Esophagus (tissue), 2 donors: ENCODE results near the gene MPZ. TPM values are rescaled to one million over a fixed set of nuclear protein-coding genes. Genes with fewer than 3 reads are reported as not detected.
"Not testable (repeated sequence)": the region's sequence is repeated elsewhere in the genome, so short reads cannot be mapped to it uniquely, and the experiment has no call there.

Experiments
- H3K27ac ChIP-seq, 2 donors: one replicate each; pipeline ENCODE4 v1.5.1; 2013; ENCODE audit warnings: low read depth in 2 of 2, mild to moderate bottlenecking in 2 of 2, inconsistent platforms in 1 of 2, low read length in 1 of 2, moderate library complexity in 1 of 2
- H3K27me3 ChIP-seq, 2 donors: one replicate each; pipeline ENCODE4 v1.6.1; 2013; ENCODE audit warnings: low read length in 2 of 2, control low read depth in 1 of 2, mild to moderate bottlenecking in 1 of 2; ENCODE audit not compliant: insufficient read depth in 2 of 2, control insufficient read depth in 1 of 2
- H3K36me3 ChIP-seq, 2 donors: one replicate each; pipeline ENCODE4 v1.6.1; 2013; ENCODE audit warnings: low read length in 1 of 2; ENCODE audit not compliant: control insufficient read depth in 2 of 2, insufficient read depth in 2 of 2
- H3K4me1 ChIP-seq, 2 donors: one replicate each; pipeline ENCODE4 v1.6.1; 2013; ENCODE audit warnings: low read length in 1 of 2; ENCODE audit not compliant: control insufficient read depth in 2 of 2, insufficient read depth in 2 of 2
- H3K4me3 ChIP-seq, 2 donors: one replicate each; pipeline ENCODE4 v1.5.1; 2013; ENCODE audit warnings: low read length in 2 of 2, mild to moderate bottlenecking in 2 of 2, low read depth in 1 of 2, moderate library complexity in 1 of 2
- H3K9me3 ChIP-seq, 2 donors: one replicate each; pipeline ENCODE4 v1.6.1; 2013; ENCODE audit warnings: mild to moderate bottlenecking in 2 of 2, low read depth in 1 of 2, low read length in 1 of 2, moderate library complexity in 1 of 2; ENCODE audit not compliant: control insufficient read depth in 2 of 2, insufficient read depth in 1 of 2
- WGBS, 2 donors: extraction: QIAGEN DNeasy Blood & Tissue Kit; methylation state at CpG; one replicate each; pipeline ENCODE4 v1.1.7; 2013; 5-methylcytosine and 5-hydroxymethylcytosine counted together
- polyA plus RNA-seq, 2 donors: library from polyadenylated mRNA; stranded (reverse); fragments of 200-250 nt; gene quantifications; one replicate each; pipeline ENCODE4 v1.2.3, GENCODE V29; 2013
- donor health status: healthy with polysubstance abuse.
- donor health status: Bipolar disorder and iron deficiency.

MPZ gene
- polyA plus RNA-seq, 2 donors = 1.4 to 1.6 TPM

DNA sequence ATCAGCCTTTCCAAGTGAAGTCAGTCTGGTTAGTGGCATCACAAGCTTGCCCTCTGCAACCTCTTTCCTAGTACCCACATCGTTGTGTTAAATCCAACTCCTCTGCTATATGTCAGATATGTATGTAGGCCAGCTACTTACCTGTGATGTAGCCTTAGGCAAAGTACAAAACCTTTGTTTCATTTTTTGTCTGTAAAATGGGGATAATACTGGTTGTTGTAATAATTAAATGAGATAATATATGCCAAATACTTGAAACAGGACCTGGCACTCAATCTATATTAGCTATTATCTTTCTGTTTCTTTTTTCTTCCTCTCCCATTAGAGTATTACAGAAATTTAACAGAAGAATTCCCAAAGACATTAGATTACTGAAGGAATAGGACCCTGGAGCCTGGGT, 50.0 kb downstream of the MPZ start:
- peaks cover 0 to 9% of the 10 kb centered on the region in 2 donors for H3K9me3 ChIP-seq
- no peak overlapping the region for H3K27ac ChIP-seq
- no peaks in the 10 kb centered on the region for H3K27me3 ChIP-seq
- 41 to 59% methylated on average over 1 of the region's 1 CpG for WGBS, 2 donors
- H3K4me3 ChIP-seq = peak overlapping the region in 1 of 2 donors; percentile 63
- H3K4me1 ChIP-seq = peaks cover 8 to 9% of the 10 kb centered on the region in 2 donors
- H3K36me3 ChIP-seq = no peaks in the 10 kb centered on the region

DNA sequence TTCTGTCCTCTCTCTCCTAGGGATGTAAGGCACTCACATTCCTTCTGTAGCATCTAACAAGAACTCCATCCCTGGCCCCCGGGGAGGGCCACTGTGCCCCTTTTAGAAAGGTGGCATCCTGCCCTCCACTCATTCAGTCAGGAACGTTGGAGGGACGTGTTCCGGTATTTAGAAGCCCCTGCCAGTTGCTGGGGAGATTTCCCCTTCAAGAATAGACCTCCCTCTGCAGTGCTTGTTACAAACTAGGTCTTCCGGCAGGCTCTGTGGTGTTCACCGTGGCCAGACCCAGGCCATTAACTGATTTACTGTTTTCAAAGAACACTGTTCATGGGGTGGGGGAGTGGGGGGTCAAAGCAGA, 50.4 kb downstream of the MPZ start:
- peak overlapping the region; percentile 60 to 63 for H3K4me3 ChIP-seq
- no peaks in the 10 kb centered on the region for H3K27me3 ChIP-seq
- 44 to 45% methylated on average over 6 of the region's 6 CpGs for WGBS, 2 donors
- H3K36me3 ChIP-seq = no peaks in the 10 kb centered on the region
- H3K27ac ChIP-seq = no peak overlapping the region
- peaks cover 8 to 9% of the 10 kb centered on the region in 2 donors for H3K4me1 ChIP-seq
- H3K9me3 ChIP-seq = peaks cover 0 to 9% of the 10 kb centered on the region in 2 donors

DNA sequence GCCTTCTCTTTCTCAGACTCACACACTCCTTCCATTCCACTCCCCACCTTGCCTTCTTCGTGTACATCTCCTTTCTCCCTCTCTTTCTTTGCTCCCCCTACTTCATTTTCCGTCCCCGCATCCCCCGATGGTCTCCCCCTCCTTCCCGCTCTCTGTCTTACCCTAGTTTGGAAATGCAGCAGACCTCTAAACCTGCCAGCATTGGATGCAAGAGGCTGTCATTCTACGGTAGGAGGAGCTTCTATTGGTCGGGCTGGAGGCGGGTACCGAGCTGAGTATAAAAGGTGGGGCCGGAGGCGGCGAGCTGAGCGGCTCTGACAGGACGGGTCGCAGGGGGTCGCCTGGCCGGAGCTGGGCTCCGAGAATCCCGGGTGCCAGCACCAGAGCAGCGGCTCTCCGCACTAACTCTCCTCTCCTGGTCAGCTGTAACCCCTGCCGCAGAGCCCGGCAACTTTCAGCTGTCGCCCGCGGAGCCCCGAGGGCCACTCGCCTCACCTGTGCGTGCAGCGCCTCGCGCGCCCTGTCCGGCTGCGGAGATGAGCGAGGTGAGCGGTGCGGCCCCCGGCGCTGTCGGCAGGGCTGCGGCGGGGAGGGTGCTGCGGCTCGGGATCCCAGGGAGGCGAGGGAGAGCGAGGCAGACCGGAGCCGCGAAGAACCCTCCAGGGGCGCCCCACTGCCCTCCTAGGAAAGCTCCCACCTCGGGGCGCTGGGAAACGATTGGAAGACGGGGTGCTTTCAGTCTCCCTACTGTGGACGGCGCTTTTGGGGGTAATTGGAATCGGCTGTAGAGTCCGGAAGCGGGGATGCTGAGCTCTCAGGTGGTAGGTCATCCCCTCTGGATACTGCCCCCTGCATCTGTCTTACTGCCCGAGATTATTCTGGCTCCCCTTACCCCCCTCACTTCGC, 51.1 kb downstream of the MPZ start, which contains the start of gene PCP4L1:
TSS of gene PCP4L1 (plus strand) at position 307 of the 906 bp plus-strand sequence. CDS start at position 537, 230 bp downstream.
- H3K9me3 ChIP-seq = peaks cover 0 to 9% of the 10 kb centered on the region in 2 donors
- H3K27ac ChIP-seq = no peak within 1 kb of the TSS
- 2 to 4% methylated on average over 62 of the region's 62 CpGs for WGBS, 2 donors
- H3K4me1 ChIP-seq = peaks cover 8 to 9% of the 10 kb centered on the region in 2 donors
- no peaks in the 10 kb centered on the region for H3K27me3 ChIP-seq
- H3K36me3 ChIP-seq = no peaks in the 10 kb centered on the region
- H3K4me3 ChIP-seq = peak within 1 kb of the TSS; percentile 60 to 63

DNA sequence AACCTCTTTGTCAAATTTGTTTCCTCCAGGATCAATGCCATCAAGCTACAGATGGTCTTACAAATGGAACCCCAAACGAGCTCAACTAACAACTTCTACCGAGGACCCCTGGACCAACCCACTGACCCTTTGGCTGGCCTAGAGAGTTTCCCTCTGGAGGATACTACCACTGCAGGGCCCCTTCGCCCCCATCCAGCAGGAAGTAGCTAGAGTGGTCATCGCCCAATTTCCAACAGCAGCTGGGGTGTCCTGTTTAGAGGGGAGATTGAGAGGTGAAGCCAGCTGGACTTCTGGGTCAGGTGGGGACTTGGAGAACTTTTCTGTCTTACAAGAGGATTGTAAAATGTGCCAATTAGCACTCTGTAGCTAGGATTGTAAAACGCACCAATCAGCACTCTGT, 52.7 kb downstream of the MPZ start:
- not testable (repeated sequence) for H3K36me3 ChIP-seq, H3K4me3 ChIP-seq, H3K4me1 ChIP-seq, H3K27me3 ChIP-seq, H3K9me3 ChIP-seq
- 89 to 94% methylated on average over 5 of the region's 5 CpGs for WGBS, 2 donors
- H3K27ac ChIP-seq = peak overlapping the region; percentile 32 to 79

DNA sequence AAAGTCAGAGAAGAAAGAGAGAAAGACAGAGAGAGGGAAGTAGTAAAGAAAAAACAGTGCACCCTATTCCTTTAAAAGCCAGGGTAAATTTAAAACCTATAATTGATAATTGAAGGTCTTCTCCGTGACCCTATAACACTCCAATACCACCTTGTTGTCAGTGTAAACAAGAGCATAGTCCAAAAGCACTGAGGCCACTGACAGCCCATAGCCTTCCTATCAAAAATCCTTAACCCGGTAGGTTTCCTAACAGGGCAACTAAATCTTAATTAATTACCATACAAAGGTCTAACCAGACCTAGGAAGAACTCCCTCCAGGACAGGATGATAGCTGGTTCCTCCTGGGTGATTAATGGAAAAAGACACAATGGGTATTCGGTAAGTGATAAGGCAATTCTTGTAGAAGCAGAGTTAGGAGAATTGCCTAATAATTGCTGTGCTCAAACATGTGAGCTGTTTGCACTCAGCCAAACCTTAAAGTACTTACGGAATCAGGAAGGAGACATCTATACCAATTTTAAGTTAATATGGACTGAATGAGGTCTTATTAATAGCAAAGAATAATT, 53.7 kb downstream of the MPZ start:
- H3K9me3 ChIP-seq, H3K4me1 ChIP-seq, H3K36me3 ChIP-seq, H3K27me3 ChIP-seq, H3K4me3 ChIP-seq: not testable (repeated sequence)
- 60 to 62% methylated on average over 4 of the region's 4 CpGs for WGBS, 2 donors
- peak overlapping the region in 1 of 2 donors; percentile 31 for H3K27ac ChIP-seq

DNA sequence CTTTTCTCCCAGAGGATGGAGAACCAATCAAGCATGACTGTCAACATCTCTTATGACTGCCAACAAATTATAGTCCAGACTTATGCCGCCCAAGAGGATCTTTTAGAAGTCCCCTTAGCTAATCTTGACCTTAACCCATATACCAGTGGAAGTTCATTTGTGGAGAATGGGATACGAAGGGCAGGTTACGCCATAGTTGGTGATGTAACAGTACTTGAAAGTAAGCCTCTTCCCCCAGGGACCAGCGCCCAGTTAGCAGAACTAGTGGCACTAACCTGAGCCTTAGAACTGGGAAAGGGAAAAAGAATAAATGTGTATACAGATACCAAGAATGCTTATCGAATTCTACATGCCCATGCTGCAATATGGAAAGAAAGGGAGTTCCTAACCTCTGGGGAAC, 54.5 kb downstream of the MPZ start:
- not testable (repeated sequence) for H3K4me1 ChIP-seq, H3K27ac ChIP-seq, H3K36me3 ChIP-seq, H3K27me3 ChIP-seq, H3K9me3 ChIP-seq, H3K4me3 ChIP-seq
- 80 to 81% methylated on average over 5 of the region's 5 CpGs for WGBS, 2 donors

Other genes starting within 250 kb of the MPZ start
- 1 to 10 TPM; 7.9 to 9.5 TPM for gene ARHGAP30, start 240.1 kb downstream of the MPZ start, polyA plus RNA-seq
- 10 to 100 TPM; 44.9 to 80.5 TPM for gene NECTIN4, start 220.4 kb downstream of the MPZ start, polyA plus RNA-seq
- gene KLHDC9, start 211.6 kb downstream of the MPZ start, polyA plus RNA-seq = 1 to 10 TPM; 1.8 to 2.5 TPM
- 100 to 1,000 TPM; 116 to 186 TPM for gene PFDN2, start 191.9 kb downstream of the MPZ start, polyA plus RNA-seq
- 10 to 100 TPM; 28.0 to 28.5 TPM for gene NIT1, start 191.9 kb downstream of the MPZ start, polyA plus RNA-seq
- gene DEDD, start 177.3 kb downstream of the MPZ start, polyA plus RNA-seq = 10 to 100 TPM; 15.5 to 24.4 TPM
- gene UFC1, start 156.0 kb downstream of the MPZ start, polyA plus RNA-seq = 100 to 1,000 TPM in 1 of 2 donors, 10 to 100 TPM in 1; 94.3 to 132 TPM
- gene USP21, start 150.5 kb downstream of the MPZ start, polyA plus RNA-seq = 10 to 100 TPM; 16.5 to 22.9 TPM
- 10 to 100 TPM; 11.7 to 29.6 TPM for gene PPOX, start 143.5 kb downstream of the MPZ start, polyA plus RNA-seq
- gene B4GALT3, start 132.5 kb downstream of the MPZ start, polyA plus RNA-seq = 10 to 100 TPM; 18.3 to 18.8 TPM
- 1 to 10 TPM in 1 of 2 donors, under 1 TPM in 1; 0.82 to 1.1 TPM for gene ADAMTS4, start 110.9 kb downstream of the MPZ start, polyA plus RNA-seq
- gene NDUFS2, start 107.6 kb downstream of the MPZ start, polyA plus RNA-seq = 10 to 100 TPM; 27.8 to 76.0 TPM
- gene FCER1G, start 94.7 kb downstream of the MPZ start, polyA plus RNA-seq = 10 to 100 TPM; 10.0 to 14.0 TPM
- not detected for gene APOA2, start 86.3 kb downstream of the MPZ start, polyA plus RNA-seq
- 10 to 100 TPM in 1 of 2 donors, 1 to 10 TPM in 1; 8.0 to 10.5 TPM for gene TOMM40L, start 83.9 kb downstream of the MPZ start, polyA plus RNA-seq
- under 1 TPM in 1 of 2 donors, not detected in 1; 0.07 TPM for gene NR1I3, start 71.8 kb downstream of the MPZ start, polyA plus RNA-seq
- gene PCP4L1, start 51.2 kb downstream of the MPZ start, polyA plus RNA-seq = 10 to 100 TPM in 1 of 2 donors, 1 to 10 TPM in 1; 10.0 to 16.2 TPM
- gene SDHC, start 4.4 kb upstream of the MPZ start, polyA plus RNA-seq = 100 to 1,000 TPM in 1 of 2 donors, 10 to 100 TPM in 1; 40.6 to 148 TPM
- not detected for gene CFAP126, start 57.9 kb upstream of the MPZ start, polyA plus RNA-seq
- gene FCGR2A, start 195.5 kb upstream of the MPZ start, polyA plus RNA-seq = 1 to 10 TPM; 2.2 to 2.3 TPM
- gene HSPA6, start 214.6 kb upstream of the MPZ start, polyA plus RNA-seq = 1 to 10 TPM in 1 of 2 donors, under 1 TPM in 1; 0.79 to 1.2 TPM
- 1 to 10 TPM in 1 of 2 donors, under 1 TPM in 1; 0.57 to 1.0 TPM for gene FCGR3A, start 239.8 kb upstream of the MPZ start, polyA plus RNA-seq